Suprapubic skin (tissue), 4 donors: Measurements from ENCODE around the gene RBMS1.

Experiments used
- EP300 ChIP-seq: sonication (generic); formaldehyde crosslinking; IDR thresholded peaks from one replicate; pipeline ENCODE4 v1.6.1; 2017; ENCODE audit warnings: antibody characterized with exemption
- POLR2A ChIP-seq, 2 donors: fragments of 450-650 bp; IDR thresholded peaks; one replicate each; pipeline ENCODE4 v1.6.1; 2017; ENCODE audit warnings: antibody characterized with exemption in 2 of 2, mild to moderate bottlenecking in 2 of 2, moderate library complexity in 2 of 2
- POLR2AphosphoS5 ChIP-seq, 3 donors: sonication (generic); formaldehyde crosslinking; IDR thresholded peaks; one replicate each; pipeline ENCODE4 v1.6.1; 2017; ENCODE audit warnings: antibody characterized with exemption in 3 of 3
- TF ChIP-seq, protein P1 (sequence below), 2 donors: fragments of 200-600 bp in 1 of 2; fragments of 450-650 bp in 1 of 2; sonication (generic) in 1 of 2; IDR thresholded peaks; one replicate each; pipeline ENCODE4 v1.5.1; 2016 to 2019; ENCODE audit warnings: antibody characterized with exemption in 2 of 2, mild to moderate bottlenecking in 1 of 2, moderate library complexity in 1 of 2

GRCh38 chr2:160245614-160246155, 247.9 kb downstream of the RBMS1 start:
- no peak for TF ChIP-seq POLR2AphosphoS5 (IDR thresholded peaks at IDR 0.05)
- TF ChIP-seq, protein P1, sequence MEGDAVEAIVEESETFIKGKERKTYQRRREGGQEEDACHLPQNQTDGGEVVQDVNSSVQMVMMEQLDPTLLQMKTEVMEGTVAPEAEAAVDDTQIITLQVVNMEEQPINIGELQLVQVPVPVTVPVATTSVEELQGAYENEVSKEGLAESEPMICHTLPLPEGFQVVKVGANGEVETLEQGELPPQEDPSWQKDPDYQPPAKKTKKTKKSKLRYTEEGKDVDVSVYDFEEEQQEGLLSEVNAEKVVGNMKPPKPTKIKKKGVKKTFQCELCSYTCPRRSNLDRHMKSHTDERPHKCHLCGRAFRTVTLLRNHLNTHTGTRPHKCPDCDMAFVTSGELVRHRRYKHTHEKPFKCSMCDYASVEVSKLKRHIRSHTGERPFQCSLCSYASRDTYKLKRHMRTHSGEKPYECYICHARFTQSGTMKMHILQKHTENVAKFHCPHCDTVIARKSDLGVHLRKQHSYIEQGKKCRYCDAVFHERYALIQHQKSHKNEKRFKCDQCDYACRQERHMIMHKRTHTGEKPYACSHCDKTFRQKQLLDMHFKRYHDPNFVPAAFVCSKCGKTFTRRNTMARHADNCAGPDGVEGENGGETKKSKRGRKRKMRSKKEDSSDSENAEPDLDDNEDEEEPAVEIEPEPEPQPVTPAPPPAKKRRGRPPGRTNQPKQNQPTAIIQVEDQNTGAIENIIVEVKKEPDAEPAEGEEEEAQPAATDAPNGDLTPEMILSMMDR (IDR thresholded peaks at IDR 0.05) = no peak
- TF ChIP-seq POLR2A (IDR thresholded peaks at IDR 0.05) = no peak
- no peak for TF ChIP-seq EP300
